CD4-positive, alpha-beta T cell (primary cell): ENCODE measurements around the gene ZNF280A. TPM values are rescaled to one million over a fixed set of nuclear protein-coding genes. Genes with fewer than 3 reads are reported as not detected.

ENCODE experiments used
- ATAC-seq: fragments of 200-7000 bp; cut with Tn5 transposase; one replicate; pipeline ENCODE4 v1.10.0; 2022; ENCODE audit warnings: mild to moderate bottlenecking; ENCODE audit not compliant: poor library complexity
- CTCF ChIA-PET: fragments of 350-600 bp; sonication (Branson Sonifier 250); formaldehyde crosslinking; loops from one replicate; lab custom pipeline; 2021; ENCODE audit warnings: antibody characterized with exemption, inconsistent platforms; lab: Charles Lee
- POLR2A ChIA-PET: fragments of 350-600 bp; sonication (Branson Sonifier 250); formaldehyde crosslinking; loops from one replicate; lab custom pipeline; 2021; ENCODE audit warnings: antibody characterized with exemption, inconsistent platforms; lab: Charles Lee
- DNase-seq, 14 experiments: peaks; one replicate each; pipeline ENCODE4 v3.0.0-alpha.2; 2013 to 2020; ENCODE audit warnings: mixed read lengths in 2 of 14
- H3K27ac ChIP-seq, 2 donors: one replicate each; pipeline versions ENCODE4 v1.5.1 to v1.7.0; 2013; ENCODE audit warnings: low read length in 2 of 2, low read depth in 1 of 2, mild to moderate bottlenecking in 1 of 2
- H3K27me3 ChIP-seq, 2 experiments: 1 replicate in 1 of 2; 2 replicates in 1 of 2; pipeline versions ENCODE4 v1.6.1 to v1.7.0; 2013; ENCODE audit warnings: low read length in 2 of 2, control low read depth in 1 of 2, mild to moderate bottlenecking in 1 of 2, moderate library complexity in 1 of 2; ENCODE audit not compliant: insufficient read depth in 2 of 2, control insufficient read depth in 1 of 2
- H3K36me3 ChIP-seq: one replicate; pipeline ENCODE4 v1.6.1; 2013; ENCODE audit warnings: low read length, control low read depth; ENCODE audit not compliant: insufficient read depth
- H3K4me1 ChIP-seq: one replicate; pipeline ENCODE4 v1.6.1; 2013; ENCODE audit warnings: low read length, control low read depth; ENCODE audit not compliant: insufficient read depth
- H3K4me3 ChIP-seq: one replicate; pipeline ENCODE4 v1.5.1; 2013; ENCODE audit warnings: mild to moderate bottlenecking, low read length, moderate library complexity
- H3K9me3 ChIP-seq, 2 experiments: 1 replicate in 1 of 2; 2 replicates in 1 of 2; pipeline versions ENCODE4 v1.6.1 to v1.7.0; 2013; ENCODE audit warnings: low read length in 2 of 2, mild to moderate bottlenecking in 2 of 2, control low read depth in 1 of 2, moderate library complexity in 1 of 2; ENCODE audit not compliant: control insufficient read depth in 1 of 2, insufficient read depth in 1 of 2
- H3K27ac Mint-ChIP-seq: one replicate; pipeline ENCODE4 v1.8.0; 2020; ENCODE audit warnings: mixed read lengths
- H3K27me3 Mint-ChIP-seq: one replicate; pipeline ENCODE4 v1.8.0; 2021; ENCODE audit warnings: mixed read lengths
- H3K36me3 Mint-ChIP-seq: one replicate; pipeline ENCODE4 v1.8.0; 2021; ENCODE audit warnings: low read depth, mixed read lengths
- H3K4me1 Mint-ChIP-seq: one replicate; pipeline ENCODE4 v1.8.0; 2021; ENCODE audit warnings: low read depth, mixed read lengths
- H3K4me3 Mint-ChIP-seq: one replicate; pipeline ENCODE4 v1.8.0; 2020; ENCODE audit warnings: mild to moderate bottlenecking, mixed read lengths
- H3K9me3 Mint-ChIP-seq: one replicate; pipeline ENCODE4 v1.8.0; 2020; ENCODE audit warnings: mixed read lengths
- CTCF ChIP-seq: fragments of 200-600 bp; IDR thresholded peaks from one replicate; pipeline ENCODE4 v1.8.0; 2022; ENCODE audit warnings: antibody characterized with exemption, mild to moderate bottlenecking
- intact Hi-C, 2 experiments: fragments of 100-400 bp; cut with DNase I in 1 of 2; cut with micrococcal nuclease in 1 of 2; formaldehyde crosslinking; loops; one replicate each; pipeline versions ENCODE4 v1.15.1 to v1.9.0; 2023 to 2025; cut with DNase I, micrococcal nuclease
- total RNA-seq, 174 experiments: library from RNA in 2 of 174; stranded (reverse) in 2 of 174; gene quantifications; one replicate each; pipeline ENCODE4 v1.2.3 and lab custom pipeline; 2021 to 2026

Gene ZNF280A
- total RNA-seq, 2 experiments from 2014 or later = not detected

- Mint-ChIP-seq H3K36me3 (no peaks in the 10 kb centered on the region), H3K27me3 (no peaks in the 10 kb centered on the region), H3K27ac (no peak overlapping the region), H3K9me3 (no peaks in the 10 kb centered on the region), H3K4me1 (peaks cover 1% of the 10 kb centered on the region), H3K4me3 (no peak overlapping the region)
- no peaks in the 10 kb centered on the region for H3K27me3 ChIP-seq
- H3K36me3 ChIP-seq = no peaks in the 10 kb centered on the region
- H3K4me1 ChIP-seq = peaks cover 1% of the 10 kb centered on the region
- no peak overlapping the region for H3K4me3 ChIP-seq
- no peak for DNase-seq
- ATAC-seq = no peak
- POLR2A ChIA-PET = no interaction called here
- H3K9me3 ChIP-seq = no peaks in the 10 kb centered on the region
- H3K27ac ChIP-seq = no peak overlapping the region
- no peak for TF ChIP-seq CTCF
- CTCF ChIA-PET = no interaction called here
- intact Hi-C loops = no loop called here
Observed at GRCh38 chr22:22553735-22554586, 33.9 kb upstream of the ZNF280A start.

GRCh38 chr22:22553141-22553540 lies 33.1 kb upstream of the ZNF280A start:
- Histone ChIP-seq H3K27ac (no peak overlapping the region), H3K4me1 (no peaks in the 10 kb centered on the region), H3K27me3 (no peaks in the 10 kb centered on the region), H3K9me3 (no peaks in the 10 kb centered on the region), H3K4me3 (no peak overlapping the region), H3K36me3 (no peaks in the 10 kb centered on the region)
- Mint-ChIP-seq H3K27ac (no peak overlapping the region), H3K36me3 (no peaks in the 10 kb centered on the region), H3K4me3 (no peak overlapping the region), H3K27me3 (no peaks in the 10 kb centered on the region), H3K4me1 (no peaks in the 10 kb centered on the region), H3K9me3 (no peaks in the 10 kb centered on the region)
- DNase-seq (no peak), ATAC-seq (no peak)
- POLR2A ChIA-PET = no interaction called here
- intact Hi-C loops = no loop called here
- TF ChIP-seq CTCF = no peak
- CTCF ChIA-PET = no interaction called here

GRCh38 chr22:22552630-22553029 lies 32.6 kb upstream of the ZNF280A start:
- Histone ChIP-seq H3K4me1 (no peaks in the 10 kb centered on the region), H3K4me3 (no peak overlapping the region), H3K36me3 (no peaks in the 10 kb centered on the region), H3K9me3 (no peaks in the 10 kb centered on the region), H3K27ac (no peak overlapping the region), H3K27me3 (no peaks in the 10 kb centered on the region)
- Mint-ChIP-seq H3K27ac (no peak overlapping the region), H3K4me3 (no peak overlapping the region), H3K9me3 (no peaks in the 10 kb centered on the region), H3K4me1 (no peaks in the 10 kb centered on the region), H3K27me3 (no peaks in the 10 kb centered on the region), H3K36me3 (no peaks in the 10 kb centered on the region)
- ChIA-PET POLR2A (no interaction called here), CTCF (no interaction called here)
- no peak for TF ChIP-seq CTCF
- DNase-seq (no peak), ATAC-seq (no peak)
- intact Hi-C loops = no loop called here
